ENCODE data around the gene SLC30A10.
"Not testable (repeated sequence)": the region's sequence is repeated elsewhere in the genome, so short reads cannot be mapped to it uniquely, and the experiment has no call there.

SLC30A10 gene

GRCh38 chr1:219927298-219927955 is 930 bp downstream of the SLC30A10 start:
- no peak for DNase-seq (ENCODE audit: low read depth in 2 of 2)

GRCh38 chr1:219926363-219926998 is 1.9 kb downstream of the SLC30A10 start:
- no peak for DNase-seq (ENCODE audit: low read depth in 2 of 2)

- no peak for DNase-seq (ENCODE audit: low read depth in 2 of 2)
These were observed 4.0 kb downstream of the SLC30A10 start for GRCh38 chr1:219924342-219924741.

GRCh38 chr1:219917851-219918466 is 10.4 kb downstream of the SLC30A10 start:
- DNase-seq (ENCODE audit: low read depth in 2 of 2), result no peak

GRCh38 chr1:219917281-219917680 is 11.1 kb downstream of the SLC30A10 start:
- DNase-seq (ENCODE audit: low read depth in 2 of 2), result no peak

- DNase-seq (ENCODE audit: low read depth in 2 of 2), result no peak
These were observed 12.1 kb downstream of the SLC30A10 start for GRCh38 chr1:219916257-219916656.

GRCh38 chr1:219913005-219913770 is 15.2 kb downstream of the SLC30A10 start:
- DNase-seq (ENCODE audit: low read depth in 2 of 2), result no peak

GRCh38 chr1:219910716-219911115 is 17.6 kb downstream of the SLC30A10 start:
- DNase-seq (ENCODE audit: low read depth in 2 of 2), result no peak

GRCh38 chr1:219909476-219909875 is 18.9 kb downstream of the SLC30A10 start:
- DNase-seq (ENCODE audit: low read depth in 2 of 2), result no peak

- DNase-seq (ENCODE audit: low read depth in 2 of 2), result no peak
These were observed 20.2 kb downstream of the SLC30A10 start for GRCh38 chr1:219908170-219908569.

GRCh38 chr1:219907772-219908070 is 20.6 kb downstream of the SLC30A10 start:
- DNase-seq (ENCODE audit: low read depth in 2 of 2), result no peak

GRCh38 chr1:219906924-219907771 is 21.2 kb downstream of the SLC30A10 start:
- DNase-seq (ENCODE audit: low read depth in 2 of 2), result no peak

GRCh38 chr1:219906565-219906923 is 21.8 kb downstream of the SLC30A10 start:
- DNase-seq (ENCODE audit: low read depth in 2 of 2), result not testable (repeated sequence)

GRCh38 chr1:219905524-219905923 is 22.8 kb downstream of the SLC30A10 start:
- no peak for DNase-seq (ENCODE audit: low read depth in 2 of 2)

- DNase-seq (ENCODE audit: low read depth in 2 of 2), result no peak
These were observed 23.4 kb downstream of the SLC30A10 start for GRCh38 chr1:219904934-219905333.

- DNase-seq (ENCODE audit: low read depth in 2 of 2), result no peak
These were observed 24.9 kb downstream of the SLC30A10 start for GRCh38 chr1:219903353-219903871.

- no peak for DNase-seq (ENCODE audit: low read depth in 2 of 2)
These were observed 25.4 kb downstream of the SLC30A10 start for GRCh38 chr1:219902951-219903350.

GRCh38 chr1:219900882-219901281 is 27.5 kb downstream of the SLC30A10 start:
- no peak for DNase-seq (ENCODE audit: low read depth in 2 of 2)

- no peak for DNase-seq (ENCODE audit: low read depth in 2 of 2)
These were observed 28.2 kb downstream of the SLC30A10 start for GRCh38 chr1:219900201-219900600.

GRCh38 chr1:219898375-219898774 is 30.0 kb downstream of the SLC30A10 start:
- DNase-seq (ENCODE audit: low read depth in 2 of 2), result no peak

GRCh38 chr1:219897914-219898313 is 30.4 kb downstream of the SLC30A10 start:
- no peak for DNase-seq (ENCODE audit: low read depth in 2 of 2)
